Mesenchymal stem cell (in vitro differentiated cells and primary cell): Measurements from ENCODE around the gene VPS51.

ENCODE experiments used
- DNase-seq: peaks from one replicate; pipeline ENCODE4 v3.0.0-alpha.2; 2013
- H2AFZ ChIP-seq: one replicate; pipeline ENCODE4 v1.6.1; 2013; ENCODE audit warnings: low read depth, mild to moderate bottlenecking, control low read depth, inconsistent platforms, low read length, moderate library complexity
- H2AK5ac ChIP-seq: 2 replicates; pipeline ENCODE4 v1.6.1; 2013; ENCODE audit warnings: low read length, moderate library complexity, mild to moderate bottlenecking, inconsistent platforms; ENCODE audit not compliant: severe bottlenecking
- H2BK120ac ChIP-seq: one replicate; pipeline ENCODE4 v1.6.1; 2013; ENCODE audit warnings: low read depth, mild to moderate bottlenecking, inconsistent platforms, low read length, moderate library complexity
- H2BK12ac ChIP-seq, 2 experiments: one replicate each; pipeline ENCODE4 v1.6.1; 2013; ENCODE audit warnings: inconsistent platforms in 2 of 2, low read length in 2 of 2, mild to moderate bottlenecking in 2 of 2, moderate library complexity in 2 of 2, control low read depth in 1 of 2
- H2BK15ac ChIP-seq: one replicate; pipeline ENCODE4 v1.6.1; 2013; ENCODE audit warnings: mild to moderate bottlenecking, low read depth, inconsistent platforms; ENCODE audit not compliant: poor library complexity, severe bottlenecking
- H2BK5ac ChIP-seq: 2 replicates; pipeline ENCODE4 v1.6.1; 2013; ENCODE audit warnings: low read depth, mild to moderate bottlenecking, low read length, control low read depth, inconsistent platforms; ENCODE audit not compliant: poor library complexity, severe bottlenecking
- H3K14ac ChIP-seq, 2 experiments: one replicate each; pipeline ENCODE4 v1.6.1; 2013; ENCODE audit warnings: inconsistent platforms in 2 of 2, low read length in 2 of 2, control low read depth in 1 of 2, mild to moderate bottlenecking in 1 of 2, moderate library complexity in 1 of 2
- H3K18ac ChIP-seq, 2 experiments: one replicate each; pipeline ENCODE4 v1.6.1; 2013; ENCODE audit warnings: inconsistent platforms in 2 of 2, low read length in 2 of 2, control low read depth in 1 of 2, low read depth in 1 of 2, mild to moderate bottlenecking in 1 of 2
- H3K23ac ChIP-seq, 2 experiments: one replicate each; pipeline ENCODE4 v1.6.1; 2013; ENCODE audit warnings: inconsistent platforms in 2 of 2, low read length in 2 of 2, mild to moderate bottlenecking in 2 of 2, moderate library complexity in 2 of 2, control low read depth in 1 of 2
- H3K27ac ChIP-seq: 2 replicates; pipeline ENCODE4 v1.5.1; 2013; ENCODE audit warnings: mild to moderate bottlenecking, moderate library complexity, low read length, control low read depth, inconsistent platforms; ENCODE audit not compliant: poor library complexity, severe bottlenecking
- H3K27me3 ChIP-seq, 2 experiments: 2 replicates each; pipeline versions ENCODE4 v1.6.1 to v1.7.0; 2013; ENCODE audit warnings: low read length in 2 of 2, mild to moderate bottlenecking in 2 of 2, moderate library complexity in 2 of 2, control low read depth in 1 of 2, inconsistent platforms in 1 of 2; ENCODE audit not compliant: control insufficient read depth in 1 of 2, insufficient read depth in 1 of 2
- H3K36me3 ChIP-seq, 2 experiments: 2 replicates each; pipeline versions ENCODE4 v1.6.1 to v1.7.0; 2013; ENCODE audit warnings: low read length in 2 of 2, control low read depth in 1 of 2, inconsistent platforms in 1 of 2, low read depth in 1 of 2, mild to moderate bottlenecking in 1 of 2; ENCODE audit not compliant: insufficient read depth in 2 of 2, control insufficient read depth in 1 of 2
- H3K4ac ChIP-seq, 2 experiments: one replicate each; pipeline ENCODE4 v1.6.1; 2013; ENCODE audit warnings: inconsistent platforms in 2 of 2, low read length in 2 of 2, mild to moderate bottlenecking in 2 of 2, moderate library complexity in 2 of 2, control low read depth in 1 of 2, low read depth in 1 of 2
- H3K4me1 ChIP-seq: 2 replicates; pipeline ENCODE4 v1.6.1; 2013; ENCODE audit warnings: low read depth, low read length, control low read depth; ENCODE audit not compliant: control insufficient read depth, insufficient read depth
- H3K4me2 ChIP-seq: 2 replicates; pipeline ENCODE4 v1.6.1; 2013; ENCODE audit warnings: low read length, mild to moderate bottlenecking, inconsistent platforms; ENCODE audit not compliant: poor library complexity, severe bottlenecking
- H3K4me3 ChIP-seq, 2 experiments: 2 replicates each; pipeline versions ENCODE4 v1.5.1 to v1.7.0; 2013; ENCODE audit warnings: low read length in 2 of 2, mild to moderate bottlenecking in 2 of 2, control low read depth in 1 of 2, low read depth in 1 of 2; ENCODE audit not compliant: insufficient read depth in 1 of 2
- H3K79me1 ChIP-seq: replicated peaks from 2 replicates; pipeline ENCODE4 v1.6.1; 2013; ENCODE audit warnings: mild to moderate bottlenecking, control low read depth, low read length, inconsistent platforms; ENCODE audit not compliant: poor library complexity, severe bottlenecking
- H3K9ac ChIP-seq: 2 replicates; pipeline ENCODE4 v1.7.0; 2013; ENCODE audit warnings: mild to moderate bottlenecking, low read length, moderate library complexity
- H3K9me3 ChIP-seq: 2 replicates; pipeline ENCODE4 v1.7.0; 2013; ENCODE audit warnings: mild to moderate bottlenecking, low read length; ENCODE audit not compliant: control insufficient read depth
- H4K8ac ChIP-seq: one replicate; pipeline ENCODE4 v1.6.1; 2013; ENCODE audit warnings: inconsistent platforms, mild to moderate bottlenecking, low read length, moderate library complexity
- H4K91ac ChIP-seq: one replicate; pipeline ENCODE4 v1.6.1; 2013; ENCODE audit warnings: mild to moderate bottlenecking, low read length, inconsistent platforms
- WGBS: methylation state at CpG from one replicate; pipeline ENCODE4 v1.1.7; 2013; ENCODE audit warnings: mixed read lengths; 5-methylcytosine and 5-hydroxymethylcytosine counted together

The VPS51 gene

GRCh38 chr11:65111744-65112545, 15.9 kb downstream of the VPS51 start, which contains the start of gene TM7SF2:
TSS of gene TM7SF2 (plus strand) at chr11:65111872. CDS start at chr11:65112016, 144 bp downstream.
- Histone ChIP-seq H3K14ac (peak within 1 kb of the TSS in 1 of 2 experiments; percentile 64), H3K4me2 (peak within 1 kb of the TSS; percentile 92), H2BK120ac (no peak within 1 kb of the TSS), H2BK12ac (peak within 1 kb of the TSS in 1 of 2 experiments; percentile 47), H3K4me3 (peak within 1 kb of the TSS; percentile 59 to 71), H2BK15ac (no peak within 1 kb of the TSS), H3K4me1 (peaks cover 48% of the 10 kb centered on the region), H2AFZ (peak within 1 kb of the TSS; percentile 72), H3K27ac (peak within 1 kb of the TSS; percentile 42), H4K8ac (peak within 1 kb of the TSS; percentile 69), H2BK5ac (peak within 1 kb of the TSS; percentile 48), H3K23ac (no peak within 1 kb of the TSS), H3K27me3 (no peaks in the 10 kb centered on the region), H3K4ac (peak within 1 kb of the TSS in 1 of 2 experiments; percentile 76), H4K91ac (peak within 1 kb of the TSS; percentile 56), H2AK5ac (peak within 1 kb of the TSS; percentile 27), H3K79me1 (peaks cover 42% of the 10 kb centered on the region), H3K9me3 (no peaks in the 10 kb centered on the region), H3K9ac (peak within 1 kb of the TSS; percentile 77), H3K36me3 (peaks cover 32 to 63% of the 10 kb centered on the region in 2 experiments), H3K18ac (peak within 1 kb of the TSS; percentile 9 to 81)
- peak; percentile 94 for DNase-seq
- WGBS, result under 1% methylated on average over 55 of the region's 64 CpGs

GRCh38 chr11:65112546-65113360, 16.7 kb downstream of the VPS51 start:
- Histone ChIP-seq H2BK15ac (no peak overlapping the region), H2AFZ (peak overlapping the region; percentile 72), H3K4me1 (peaks cover 46% of the 10 kb centered on the region), H3K27ac (peak overlapping the region; percentile 87), H4K8ac (peak overlapping the region; percentile 80), H3K4me3 (peak overlapping the region; percentile 59 to 71), H2BK5ac (peak overlapping the region; percentile 33), H2BK120ac (no peak overlapping the region), H3K36me3 (peaks cover 32 to 55% of the 10 kb centered on the region in 2 experiments), H3K9ac (peak overlapping the region; percentile 77), H3K14ac (peak overlapping the region in 1 of 2 experiments; percentile 64), H3K4ac (peak overlapping the region; percentile 1 to 76), H3K18ac (peak overlapping the region; percentile 65 to 81), H3K4me2 (peak overlapping the region; percentile 92), H3K23ac (peak overlapping the region in 1 of 2 experiments; percentile 66), H3K79me1 (peaks cover 34% of the 10 kb centered on the region), H4K91ac (peak overlapping the region; percentile 64), H2AK5ac (peak overlapping the region; percentile 56), H2BK12ac (peak overlapping the region in 1 of 2 experiments; percentile 93), H3K27me3 (no peaks in the 10 kb centered on the region), H3K9me3 (no peaks in the 10 kb centered on the region)
- 1% methylated on average over 47 of the region's 57 CpGs for WGBS
- DNase-seq, result peak; percentile 54

- H3K18ac ChIP-seq, result peak overlapping the region in 1 of 2 experiments; percentile 42
- no peak overlapping the region for H4K91ac ChIP-seq
- H2AFZ ChIP-seq, result no peak overlapping the region
- peaks cover 38 to 54% of the 10 kb centered on the region in 2 experiments for H3K36me3 ChIP-seq
- no peak overlapping the region for H2BK120ac ChIP-seq
- no peak overlapping the region for H3K14ac ChIP-seq
- peak overlapping the region; percentile 77 for H3K9ac ChIP-seq
- peak overlapping the region; percentile 92 for H3K4me2 ChIP-seq
- no peak overlapping the region for H2BK15ac ChIP-seq
- no peak overlapping the region for H2BK12ac ChIP-seq
- peak overlapping the region in 1 of 2 experiments; percentile 66 for H3K23ac ChIP-seq
- H3K4me3 ChIP-seq, result peak overlapping the region; percentile 59 to 71
- H2BK5ac ChIP-seq, result peak overlapping the region; percentile 33
- H3K27ac ChIP-seq, result peak overlapping the region; percentile 87
- peaks cover 46% of the 10 kb centered on the region for H3K4me1 ChIP-seq
- H3K79me1 ChIP-seq, result peaks cover 29% of the 10 kb centered on the region
- WGBS, result 53% methylated on average over 7 of the region's 14 CpGs
- no peaks in the 10 kb centered on the region for H3K27me3 ChIP-seq
- DNase-seq, result no peak
- peak overlapping the region; percentile 80 for H4K8ac ChIP-seq
- peak overlapping the region; percentile 56 for H2AK5ac ChIP-seq
- H3K9me3 ChIP-seq, result no peaks in the 10 kb centered on the region
- H3K4ac ChIP-seq, result peak overlapping the region; percentile 1 to 35
These were observed 17.3 kb downstream of the VPS51 start for GRCh38 chr11:65113361-65113756.
